Measurements from ENCODE around the gene FAM89A. TPM values are rescaled to one million over a fixed set of nuclear protein-coding genes. Genes with fewer than 3 reads are reported as not detected.
A peak's percentile ranks its signal among the peaks of the same experiment; 100 is the strongest.
"Not testable (repeated sequence)": the region's sequence is repeated elsewhere in the genome, so short reads cannot be mapped to it uniquely, and the experiment has no call there.

The FAM89A gene
- total RNA-seq, 1 donor from 2014 or later, result 20.9 TPM

DNA sequence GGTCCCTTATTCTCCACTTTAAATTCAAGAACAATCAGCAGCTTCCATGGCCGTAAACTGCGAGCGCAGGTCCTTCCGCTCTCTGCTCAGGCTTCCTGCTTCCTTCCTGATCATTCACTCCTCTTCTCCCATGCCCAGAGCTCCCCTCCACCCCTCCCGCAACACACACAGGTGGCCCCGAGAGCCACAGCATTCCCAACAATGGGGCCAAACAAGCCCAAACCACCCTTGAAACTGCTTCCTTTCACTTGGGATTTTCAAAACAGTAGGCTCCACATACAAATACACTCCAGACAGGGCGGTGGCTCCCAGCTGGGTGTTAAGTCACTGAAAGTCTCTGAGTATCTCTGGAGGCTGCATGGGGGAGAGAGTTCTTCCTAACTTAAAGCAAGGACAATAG is 11.4 kb downstream of the FAM89A start:
- TF ChIP-seq, protein P1, sequence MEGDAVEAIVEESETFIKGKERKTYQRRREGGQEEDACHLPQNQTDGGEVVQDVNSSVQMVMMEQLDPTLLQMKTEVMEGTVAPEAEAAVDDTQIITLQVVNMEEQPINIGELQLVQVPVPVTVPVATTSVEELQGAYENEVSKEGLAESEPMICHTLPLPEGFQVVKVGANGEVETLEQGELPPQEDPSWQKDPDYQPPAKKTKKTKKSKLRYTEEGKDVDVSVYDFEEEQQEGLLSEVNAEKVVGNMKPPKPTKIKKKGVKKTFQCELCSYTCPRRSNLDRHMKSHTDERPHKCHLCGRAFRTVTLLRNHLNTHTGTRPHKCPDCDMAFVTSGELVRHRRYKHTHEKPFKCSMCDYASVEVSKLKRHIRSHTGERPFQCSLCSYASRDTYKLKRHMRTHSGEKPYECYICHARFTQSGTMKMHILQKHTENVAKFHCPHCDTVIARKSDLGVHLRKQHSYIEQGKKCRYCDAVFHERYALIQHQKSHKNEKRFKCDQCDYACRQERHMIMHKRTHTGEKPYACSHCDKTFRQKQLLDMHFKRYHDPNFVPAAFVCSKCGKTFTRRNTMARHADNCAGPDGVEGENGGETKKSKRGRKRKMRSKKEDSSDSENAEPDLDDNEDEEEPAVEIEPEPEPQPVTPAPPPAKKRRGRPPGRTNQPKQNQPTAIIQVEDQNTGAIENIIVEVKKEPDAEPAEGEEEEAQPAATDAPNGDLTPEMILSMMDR (IDR thresholded peaks at IDR 0.05; ENCODE audit: unreplicated experiment), result no peak
- no peak for DNase-seq (ENCODE audit: low spot score, unreplicated experiment)
- H3K27ac Mint-ChIP-seq, result no peak overlapping the region
- H3K27me3 Mint-ChIP-seq, result no peaks in the 10 kb centered on the region
- peaks cover 19% of the 10 kb centered on the region for H3K4me1 Mint-ChIP-seq (ENCODE audit: low read depth)
- H3K36me3 Mint-ChIP-seq (ENCODE audit: insufficient read depth), result no peaks in the 10 kb centered on the region
- H3K9me3 Mint-ChIP-seq (ENCODE audit: low read depth), result no peaks in the 10 kb centered on the region
- no peak overlapping the region for H3K4me3 Mint-ChIP-seq (ENCODE audit: low read depth)

- no peak for DNase-seq (ENCODE audit: low spot score, unreplicated experiment)
- TF ChIP-seq, protein P1 (IDR thresholded peaks at IDR 0.05; ENCODE audit: unreplicated experiment), result no peak
- Mint-ChIP-seq H3K4me1 (ENCODE audit: low read depth) (peaks cover 19% of the 10 kb centered on the region), H3K9me3 (ENCODE audit: low read depth) (no peaks in the 10 kb centered on the region), H3K36me3 (ENCODE audit: insufficient read depth) (peaks cover under 1% of the 10 kb centered on the region), H3K27me3 (no peaks in the 10 kb centered on the region), H3K27ac (no peak overlapping the region), H3K4me3 (ENCODE audit: low read depth) (no peak overlapping the region)
Measured at GRCh38 chr1:231027971-231028370, 12.1 kb downstream of the FAM89A start.

DNA sequence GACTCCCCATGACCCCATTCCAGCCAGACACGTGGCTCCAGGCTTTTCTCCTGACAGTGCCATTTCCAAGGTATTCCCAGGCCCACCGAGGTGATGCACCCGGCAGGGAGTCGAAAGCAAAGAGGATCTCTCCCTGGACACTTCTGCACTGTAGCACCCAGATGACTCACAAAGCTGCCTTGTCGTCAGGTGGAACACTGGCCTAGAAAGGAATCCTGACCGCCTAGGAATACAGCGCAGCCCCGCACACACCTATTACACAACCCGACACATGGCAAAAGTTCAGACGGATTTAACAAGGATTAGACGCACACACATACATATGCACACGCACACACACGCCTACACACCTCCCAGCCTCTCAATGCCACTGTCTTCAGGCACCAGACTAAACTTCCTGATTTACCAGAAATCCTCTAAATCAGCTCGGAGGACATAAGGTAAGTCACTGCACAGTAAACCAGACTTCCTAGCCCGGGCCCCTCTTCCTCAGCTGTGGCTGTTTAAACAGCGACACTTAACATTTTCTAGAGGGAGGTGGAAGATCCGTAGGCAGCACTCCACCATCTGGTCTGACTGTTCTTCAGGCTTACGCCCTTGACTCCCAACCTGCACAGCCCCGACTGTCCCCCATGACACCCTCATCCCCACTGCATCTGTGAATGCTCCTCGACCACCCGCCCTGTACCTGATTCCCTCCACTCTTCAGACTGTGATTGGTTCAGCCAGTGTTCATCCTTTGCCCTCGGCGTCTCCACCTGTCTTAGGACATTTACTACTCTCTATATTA is 12.7 kb downstream of the FAM89A start:
- H3K27ac Mint-ChIP-seq, result peak overlapping the region; percentile 26
- DNase-seq (ENCODE audit: low spot score, unreplicated experiment), result no peak
- H3K9me3 Mint-ChIP-seq (ENCODE audit: low read depth), result no peaks in the 10 kb centered on the region
- H3K36me3 Mint-ChIP-seq (ENCODE audit: insufficient read depth), result peaks cover 2% of the 10 kb centered on the region
- H3K4me3 Mint-ChIP-seq (ENCODE audit: low read depth), result no peak overlapping the region
- no peaks in the 10 kb centered on the region for H3K27me3 Mint-ChIP-seq
- TF ChIP-seq, protein P1 (IDR thresholded peaks at IDR 0.05; ENCODE audit: unreplicated experiment), result no peak
- peaks cover 17% of the 10 kb centered on the region for H3K4me1 Mint-ChIP-seq (ENCODE audit: low read depth)

GRCh38 chr1:231026576-231026975 is 13.5 kb downstream of the FAM89A start:
- TF ChIP-seq, protein P1 (IDR thresholded peaks at IDR 0.05; ENCODE audit: unreplicated experiment), result no peak
- Mint-ChIP-seq H3K9me3 (ENCODE audit: low read depth) (no peaks in the 10 kb centered on the region), H3K27ac (no peak overlapping the region), H3K36me3 (ENCODE audit: insufficient read depth) (peaks cover 6% of the 10 kb centered on the region), H3K4me1 (ENCODE audit: low read depth) (peaks cover 17% of the 10 kb centered on the region), H3K27me3 (no peaks in the 10 kb centered on the region), H3K4me3 (ENCODE audit: low read depth) (no peak overlapping the region)
- DNase-seq (ENCODE audit: low spot score, unreplicated experiment), result no peak

- Mint-ChIP-seq H3K27me3 (no peaks in the 10 kb centered on the region), H3K9me3 (ENCODE audit: low read depth) (no peaks in the 10 kb centered on the region)
Measured at GRCh38 chr1:231023150-231023549, 16.9 kb downstream of the FAM89A start.

GRCh38 chr1:231022543-231022942 is 17.5 kb downstream of the FAM89A start:
- not testable (repeated sequence) for DNase-seq (ENCODE audit: low spot score, unreplicated experiment); H3K27ac Mint-ChIP-seq; H3K4me3 Mint-ChIP-seq (ENCODE audit: low read depth); H3K9me3 Mint-ChIP-seq (ENCODE audit: low read depth); H3K27me3 Mint-ChIP-seq
- Mint-ChIP-seq H3K4me1 (ENCODE audit: low read depth) (peaks cover 14% of the 10 kb centered on the region), H3K36me3 (ENCODE audit: insufficient read depth) (peaks cover 14% of the 10 kb centered on the region)

More at GRCh38 chr1:231023150-231023549, 16.9 kb downstream of the FAM89A start:
- TF ChIP-seq, protein P1 (IDR thresholded peaks at IDR 0.05; ENCODE audit: unreplicated experiment), result no peak
- Mint-ChIP-seq H3K4me1 (ENCODE audit: low read depth) (peaks cover 14% of the 10 kb centered on the region), H3K4me3 (ENCODE audit: low read depth) (no peak overlapping the region), H3K36me3 (ENCODE audit: insufficient read depth) (peaks cover 13% of the 10 kb centered on the region), H3K27ac (peak overlapping the region; percentile 67)
- DNase-seq (ENCODE audit: low spot score, unreplicated experiment), result no peak

Data from progenitor cell of endocrine pancreas (in vitro differentiated cells).